HG03025 (cell line): ENCODE results near the gene YTHDC2.

Experiments used
- ATAC-seq: cut with Tn5 transposase; IDR thresholded peaks from one replicate; pipeline ENCODE4 v1.9.1; 2021; ENCODE audit warnings: mild to moderate bottlenecking, moderate library complexity; ENCODE audit not compliant: unreplicated experiment, low FRiP score

YTHDC2 gene

GRCh38 chr5:113518884-113519283, 5.4 kb downstream of the YTHDC2 start:
- no peak for ATAC-seq

GRCh38 chr5:113519412-113519811, 5.9 kb downstream of the YTHDC2 start:
- ATAC-seq = no peak

- peak; percentile 48 for ATAC-seq
Observed at GRCh38 chr5:113520429-113520828, 6.9 kb downstream of the YTHDC2 start.

GRCh38 chr5:113520899-113521298, 7.4 kb downstream of the YTHDC2 start:
- ATAC-seq = no peak

GRCh38 chr5:113523168-113523567, 9.7 kb downstream of the YTHDC2 start:
- ATAC-seq = no peak

GRCh38 chr5:113524927-113525326, 11.4 kb downstream of the YTHDC2 start:
- peak; percentile 51 for ATAC-seq

- no peak for ATAC-seq
Observed at GRCh38 chr5:113526421-113526820, 12.9 kb downstream of the YTHDC2 start.

GRCh38 chr5:113527746-113528145, 14.3 kb downstream of the YTHDC2 start:
- ATAC-seq = no peak

GRCh38 chr5:113531481-113532159, 18.1 kb downstream of the YTHDC2 start:
- no peak for ATAC-seq

GRCh38 chr5:113538313-113538712, 24.8 kb downstream of the YTHDC2 start:
- no peak for ATAC-seq

- ATAC-seq = no peak
Observed at GRCh38 chr5:113546703-113547183, 33.2 kb downstream of the YTHDC2 start.

GRCh38 chr5:113548396-113548795, 34.9 kb downstream of the YTHDC2 start:
- no peak for ATAC-seq

- ATAC-seq = no peak
Observed at GRCh38 chr5:113552137-113552536, 38.6 kb downstream of the YTHDC2 start.

- no peak for ATAC-seq
Observed at GRCh38 chr5:113552620-113553019, 39.1 kb downstream of the YTHDC2 start.

- ATAC-seq = no peak
Observed at GRCh38 chr5:113562828-113563400, 49.4 kb downstream of the YTHDC2 start.

GRCh38 chr5:113569396-113569795, 55.9 kb downstream of the YTHDC2 start:
- no peak for ATAC-seq

GRCh38 chr5:113572716-113573115, 59.2 kb downstream of the YTHDC2 start:
- ATAC-seq = no peak

GRCh38 chr5:113574417-113574816, 60.9 kb downstream of the YTHDC2 start:
- ATAC-seq = no peak

- no peak for ATAC-seq
Observed at GRCh38 chr5:113575074-113575473, 61.6 kb downstream of the YTHDC2 start.

- ATAC-seq = no peak
Observed at GRCh38 chr5:113578091-113578490, 64.6 kb downstream of the YTHDC2 start.

GRCh38 chr5:113581388-113581787, 67.9 kb downstream of the YTHDC2 start:
- no peak for ATAC-seq

GRCh38 chr5:113598150-113598549, 84.7 kb downstream of the YTHDC2 start:
- ATAC-seq = no peak
